Trophoblast cell (in vitro differentiated cells and primary cell): ENCODE measurements around the gene ABCC8.

Source experiments
- DNase-seq, 2 donors: peaks; one replicate each; pipeline ENCODE4 v3.0.0-alpha.2; 2016
- H2AFZ ChIP-seq: 2 replicates; pipeline ENCODE4 v1.6.1; 2013; ENCODE audit warnings: low read length, moderate library complexity, mild to moderate bottlenecking; ENCODE audit not compliant: insufficient read depth, poor library complexity
- H2AK5ac ChIP-seq: 2 replicates; pipeline ENCODE4 v1.6.1; 2013; ENCODE audit warnings: mild to moderate bottlenecking, low read length
- H2BK120ac ChIP-seq: 2 replicates; pipeline ENCODE4 v1.6.1; 2013; ENCODE audit warnings: low read length, mild to moderate bottlenecking, moderate library complexity; ENCODE audit not compliant: insufficient read depth, poor library complexity
- H2BK12ac ChIP-seq: 2 replicates; pipeline ENCODE4 v1.6.1; 2013; ENCODE audit warnings: mild to moderate bottlenecking, low read length, moderate library complexity
- H2BK5ac ChIP-seq: 2 replicates; pipeline ENCODE4 v1.6.1; 2013; ENCODE audit warnings: low read length, low read depth, moderate library complexity, mild to moderate bottlenecking; ENCODE audit not compliant: poor library complexity
- H3K14ac ChIP-seq: 2 replicates; pipeline ENCODE4 v1.6.1; 2013; ENCODE audit warnings: mild to moderate bottlenecking, low read length
- H3K18ac ChIP-seq: 2 replicates; pipeline ENCODE4 v1.6.1; 2013; ENCODE audit warnings: mild to moderate bottlenecking, low read length
- H3K23ac ChIP-seq: 2 replicates; pipeline ENCODE4 v1.6.1; 2013; ENCODE audit warnings: low read length
- H3K27ac ChIP-seq: 2 replicates; pipeline ENCODE4 v1.5.1; 2013; ENCODE audit warnings: low read depth, mild to moderate bottlenecking, inconsistent platforms, low read length, moderate library complexity
- H3K27me3 ChIP-seq: 2 replicates; pipeline ENCODE4 v1.6.1; 2013; ENCODE audit warnings: inconsistent platforms, mild to moderate bottlenecking, low read length, moderate library complexity; ENCODE audit not compliant: insufficient read depth
- H3K36me3 ChIP-seq, 2 experiments: 1 replicate in 1 of 2; 2 replicates in 1 of 2; pipeline ENCODE4 v1.6.1; 2013; ENCODE audit warnings: low read length in 2 of 2, mild to moderate bottlenecking in 2 of 2, moderate library complexity in 1 of 2; ENCODE audit not compliant: insufficient read depth in 2 of 2, control insufficient read depth in 1 of 2
- H3K4ac ChIP-seq: 2 replicates; pipeline ENCODE4 v1.6.1; 2013; ENCODE audit warnings: low read depth, mild to moderate bottlenecking, low read length, moderate library complexity
- H3K4me1 ChIP-seq, 2 experiments: 1 replicate in 1 of 2; 2 replicates in 1 of 2; pipeline ENCODE4 v1.6.1; 2013; ENCODE audit warnings: low read length in 2 of 2, mild to moderate bottlenecking in 2 of 2, moderate library complexity in 1 of 2; ENCODE audit not compliant: insufficient read depth in 2 of 2, control insufficient read depth in 1 of 2
- H3K4me2 ChIP-seq: 2 replicates; pipeline ENCODE4 v1.6.1; 2013; ENCODE audit warnings: inconsistent platforms, mild to moderate bottlenecking, low read length, moderate library complexity
- H3K4me3 ChIP-seq: 2 replicates; pipeline ENCODE4 v1.5.1; 2013; ENCODE audit warnings: mild to moderate bottlenecking, low read depth, low read length, inconsistent platforms
- H3K79me1 ChIP-seq: one replicate; pipeline ENCODE4 v1.6.1; 2013; ENCODE audit warnings: low read length
- H3K79me2 ChIP-seq: 2 replicates; pipeline ENCODE4 v1.6.1; 2013; ENCODE audit warnings: low read length, mild to moderate bottlenecking; ENCODE audit not compliant: control insufficient read depth, insufficient read depth, poor library complexity
- H3K9ac ChIP-seq: 2 replicates; pipeline ENCODE4 v1.6.1; 2013; ENCODE audit warnings: mild to moderate bottlenecking, low read length
- H3K9me3 ChIP-seq: 2 replicates; pipeline ENCODE4 v1.6.1; 2013; ENCODE audit warnings: low read depth, mild to moderate bottlenecking, control low read depth, inconsistent platforms, low read length; ENCODE audit not compliant: insufficient read depth
- H4K12ac ChIP-seq: 2 replicates; pipeline ENCODE4 v1.6.1; 2013; ENCODE audit warnings: low read depth, mild to moderate bottlenecking, low read length, moderate library complexity
- H4K8ac ChIP-seq: 2 replicates; pipeline ENCODE4 v1.6.1; 2013; ENCODE audit warnings: low read depth, mild to moderate bottlenecking, low read length, moderate library complexity
- H4K91ac ChIP-seq: one replicate; pipeline ENCODE4 v1.6.1; 2013; ENCODE audit warnings: low read depth, mild to moderate bottlenecking, low read length, moderate library complexity
- WGBS: extraction: QIAGEN DNeasy Blood & Tissue Kit; methylation state at CpG from one replicate; pipeline ENCODE4 v1.1.7; 2013; ENCODE audit warnings: missing lambda C conversion rate; ENCODE audit not compliant: insufficient read length, insufficient coverage; ENCODE audit errors: extremely low coverage; 5-methylcytosine and 5-hydroxymethylcytosine counted together

ABCC8 gene

GRCh38 chr11:17354601-17354991, 122.0 kb downstream of the ABCC8 start:
- no CpG with 5 or more reads among the region's 3 CpGs for WGBS

GRCh38 chr11:17353821-17354600, 122.6 kb downstream of the ABCC8 start:
- H3K27ac ChIP-seq = no peak overlapping the region
- no peak for DNase-seq
- no peak overlapping the region for H2BK5ac ChIP-seq
- H4K12ac ChIP-seq = no peak overlapping the region
- WGBS = no CpG with 5 or more reads among the region's 15 CpGs
- peak overlapping the region; percentile 91 for H2AFZ ChIP-seq
- peak overlapping the region; percentile 74 for H4K8ac ChIP-seq
- no peak overlapping the region for H3K23ac ChIP-seq
- H3K79me2 ChIP-seq = peaks cover 2% of the 10 kb centered on the region
- peak overlapping the region; percentile 61 for H4K91ac ChIP-seq
- H3K4ac ChIP-seq = no peak overlapping the region
- H2BK12ac ChIP-seq = peak overlapping the region; percentile 43
- no peak overlapping the region for H2AK5ac ChIP-seq
- H3K4me1 ChIP-seq = peaks cover 5 to 9% of the 10 kb centered on the region in 2 experiments
- H3K4me3 ChIP-seq = no peak overlapping the region
- H3K9ac ChIP-seq = no peak overlapping the region
- H3K79me1 ChIP-seq = peaks cover 5% of the 10 kb centered on the region
- H3K14ac ChIP-seq = no peak overlapping the region
- H3K36me3 ChIP-seq = no peaks in the 10 kb centered on the region
- no peaks in the 10 kb centered on the region for H3K9me3 ChIP-seq
- H3K27me3 ChIP-seq = peaks cover 25% of the 10 kb centered on the region
- peak overlapping the region; percentile 39 for H2BK120ac ChIP-seq
- H3K18ac ChIP-seq = no peak overlapping the region
- peak overlapping the region; percentile 68 for H3K4me2 ChIP-seq

More at GRCh38 chr11:17354601-17354991, 122.0 kb downstream of the ABCC8 start:
- no peak overlapping the region for H3K23ac ChIP-seq
- H3K4me2 ChIP-seq = no peak overlapping the region
- no peak overlapping the region for H2BK120ac ChIP-seq
- H3K18ac ChIP-seq = no peak overlapping the region
- no peak overlapping the region for H4K8ac ChIP-seq
- no peak overlapping the region for H3K27ac ChIP-seq
- no peak overlapping the region for H2BK12ac ChIP-seq
- H3K9me3 ChIP-seq = no peaks in the 10 kb centered on the region
- peaks cover 5% of the 10 kb centered on the region for H3K79me1 ChIP-seq
- no peak overlapping the region for H2AK5ac ChIP-seq
- H3K79me2 ChIP-seq = peaks cover 2% of the 10 kb centered on the region
- no peak overlapping the region for H4K12ac ChIP-seq
- H2BK5ac ChIP-seq = no peak overlapping the region
- peaks cover 25% of the 10 kb centered on the region for H3K27me3 ChIP-seq
- no peak overlapping the region for H3K14ac ChIP-seq
- H3K36me3 ChIP-seq = no peaks in the 10 kb centered on the region
- DNase-seq = peak; percentile 64 to 84
- no peak overlapping the region for H3K4me3 ChIP-seq
- H3K4ac ChIP-seq = no peak overlapping the region
- H4K91ac ChIP-seq = no peak overlapping the region
- peaks cover 5 to 9% of the 10 kb centered on the region in 2 experiments for H3K4me1 ChIP-seq
- H3K9ac ChIP-seq = no peak overlapping the region
- no peak overlapping the region for H2AFZ ChIP-seq

GRCh38 chr11:17352950-17353820, 123.5 kb downstream of the ABCC8 start:
- Histone ChIP-seq H3K4me1 (peaks cover 5 to 9% of the 10 kb centered on the region in 2 experiments), H2BK5ac (no peak overlapping the region), H2BK12ac (peak overlapping the region; percentile 43), H4K12ac (no peak overlapping the region), H3K36me3 (no peaks in the 10 kb centered on the region), H3K14ac (peak overlapping the region; percentile 73), H3K27me3 (peaks cover 25% of the 10 kb centered on the region), H3K4ac (no peak overlapping the region), H3K27ac (no peak overlapping the region), H3K79me1 (peaks cover 5% of the 10 kb centered on the region), H3K79me2 (peaks cover 2% of the 10 kb centered on the region), H3K9ac (no peak overlapping the region), H3K18ac (no peak overlapping the region), H3K4me3 (peak overlapping the region; percentile 63), H2AK5ac (no peak overlapping the region), H3K9me3 (no peaks in the 10 kb centered on the region), H3K4me2 (peak overlapping the region; percentile 68), H3K23ac (no peak overlapping the region), H4K91ac (peak overlapping the region; percentile 61), H2AFZ (peak overlapping the region; percentile 91), H2BK120ac (peak overlapping the region; percentile 39), H4K8ac (peak overlapping the region; percentile 74)
- no CpG with 5 or more reads among the region's 69 CpGs for WGBS
- peak; percentile 61 to 77 for DNase-seq

- H4K8ac ChIP-seq = no peak within 1 kb of the TSS
- no peak within 1 kb of the TSS for H2AK5ac ChIP-seq
- no peak within 1 kb of the TSS for H2BK12ac ChIP-seq
- H3K4me1 ChIP-seq = peaks cover 5 to 9% of the 10 kb centered on the region in 2 experiments
- H3K36me3 ChIP-seq = no peaks in the 10 kb centered on the region
- H4K12ac ChIP-seq = no peak within 1 kb of the TSS
- H3K79me1 ChIP-seq = peaks cover 5% of the 10 kb centered on the region
- WGBS = no CpG with 5 or more reads among the region's 61 CpGs
- H3K27ac ChIP-seq = no peak within 1 kb of the TSS
- H3K23ac ChIP-seq = no peak within 1 kb of the TSS
- peaks cover 2% of the 10 kb centered on the region for H3K79me2 ChIP-seq
- no peak within 1 kb of the TSS for H3K9ac ChIP-seq
- H3K9me3 ChIP-seq = no peaks in the 10 kb centered on the region
- no peak within 1 kb of the TSS for H3K14ac ChIP-seq
- peak; percentile 76 to 78 for DNase-seq
- H3K18ac ChIP-seq = no peak within 1 kb of the TSS
- H3K4ac ChIP-seq = no peak within 1 kb of the TSS
- H4K91ac ChIP-seq = no peak within 1 kb of the TSS
- H3K4me2 ChIP-seq = peak within 1 kb of the TSS; percentile 74
- no peak within 1 kb of the TSS for H2BK120ac ChIP-seq
- H2AFZ ChIP-seq = peak within 1 kb of the TSS; percentile 89
- H3K4me3 ChIP-seq = no peak within 1 kb of the TSS
- no peak within 1 kb of the TSS for H2BK5ac ChIP-seq
- peaks cover 25% of the 10 kb centered on the region for H3K27me3 ChIP-seq
Measured at GRCh38 chr11:17351510-17352176, 125.0 kb downstream of the ABCC8 start, which contains the start of gene NCR3LG1. TSS of gene NCR3LG1 (plus strand) at chr11:17351800. CDS start at chr11:17351970, 170 bp downstream.
